IMR-90 (cell line): Measurements from ENCODE around the gene TGM2. TPM values are rescaled to one million over a fixed set of nuclear protein-coding genes. Genes with fewer than 3 reads are reported as not detected.
A peak's percentile ranks its signal among the peaks of the same experiment; 100 is the strongest.

Experiments used
- ATAC-seq: fragments of 200-7000 bp; cut with Tn5 transposase; 2 replicates; pipeline ENCODE4 v1.9.1; 2020; ENCODE audit warnings: low read depth, mild to moderate bottlenecking, moderate library complexity
- BruUV-seq: library from RNA; stranded (reverse); fragments of 400-500 nt; replicated peaks from 2 replicates; lab custom pipeline; 2021; lab: Mats Ljungman, UMichigan
- CTCF ChIA-PET: fragments of 300-600 bp; formaldehyde crosslinking; extraction: SDS; loops from one replicate; lab custom pipeline; 2021; ENCODE audit warnings: antibody characterized with exemption; lab: Yijun Ruan, JAX
- POLR2A ChIA-PET: fragments of 300-600 bp; sonication (Branson Sonifier 250); formaldehyde crosslinking; loops from one replicate; lab custom pipeline; 2022; ENCODE audit warnings: antibody characterized with exemption; ENCODE audit not compliant: unreplicated experiment; lab: Charles Lee
- DNase-seq: peaks from one replicate; pipeline ENCODE4 v3.0.0; 2013
- H2AFZ ChIP-seq: replicated peaks from 2 replicates; pipeline ENCODE3; 2013; ENCODE audit warnings: low read length, mild to moderate bottlenecking; ENCODE audit not compliant: poor library complexity
- H2AK5ac ChIP-seq: 2 replicates; pipeline ENCODE4 v1.6.1; 2013; ENCODE audit warnings: low read depth, low read length, inconsistent platforms
- H2AK9ac ChIP-seq: replicated peaks from 2 replicates; pipeline ENCODE3; 2013; ENCODE audit warnings: mild to moderate bottlenecking, low read depth, low read length, moderate library complexity; ENCODE audit not compliant: poor library complexity
- H2BK120ac ChIP-seq: 2 replicates; pipeline ENCODE4 v1.6.1; 2013; ENCODE audit warnings: low read depth, low read length, inconsistent platforms
- H2BK15ac ChIP-seq: 3 replicates; pipeline ENCODE4 v1.6.1; 2013; ENCODE audit warnings: low read depth, low read length, inconsistent platforms
- H2BK20ac ChIP-seq: 2 replicates; pipeline ENCODE4 v1.6.1; 2013; ENCODE audit warnings: low read depth, mild to moderate bottlenecking, inconsistent platforms, low read length, moderate library complexity
- H2BK5ac ChIP-seq: 2 replicates; pipeline ENCODE4 v1.6.1; 2013; ENCODE audit warnings: mild to moderate bottlenecking, low read depth, low read length, inconsistent platforms; ENCODE audit not compliant: poor library complexity, severe bottlenecking
- H3K14ac ChIP-seq: replicated peaks from 2 replicates; pipeline ENCODE4 v1.6.1; 2013; ENCODE audit warnings: low read depth, low read length, inconsistent platforms
- H3K18ac ChIP-seq: 2 replicates; pipeline ENCODE4 v1.6.1; 2013; ENCODE audit warnings: low read depth, low read length, control low read depth
- H3K23ac ChIP-seq: 2 replicates; pipeline ENCODE4 v1.6.1; 2013; ENCODE audit warnings: low read depth, low read length, inconsistent platforms
- H3K27ac ChIP-seq: 2 replicates; pipeline ENCODE4 v1.5.1; 2013; ENCODE audit warnings: mild to moderate bottlenecking, control low read depth, low read length; ENCODE audit not compliant: insufficient read depth
- H3K27me3 ChIP-seq: 2 replicates; pipeline ENCODE4 v1.6.1; 2013; ENCODE audit warnings: low read length; ENCODE audit not compliant: control insufficient read depth, insufficient read depth
- H3K36me3 ChIP-seq: 2 replicates; pipeline ENCODE4 v1.6.1; 2013; ENCODE audit warnings: low read length, mixed read lengths; ENCODE audit not compliant: control insufficient read depth, insufficient read depth
- H3K4ac ChIP-seq: 2 replicates; pipeline ENCODE4 v1.6.1; 2013; ENCODE audit warnings: low read depth, low read length, inconsistent platforms
- H3K4me1 ChIP-seq: 2 replicates; pipeline ENCODE4 v1.6.1; 2013; ENCODE audit warnings: low read length, mixed read lengths; ENCODE audit not compliant: control insufficient read depth, insufficient read depth
- H3K4me2 ChIP-seq: 2 replicates; pipeline ENCODE4 v1.6.1; 2013; ENCODE audit warnings: low read depth, mild to moderate bottlenecking, control low read depth, low read length, moderate library complexity
- H3K4me3 ChIP-seq: 2 replicates; pipeline ENCODE4 v1.5.1; 2013; ENCODE audit warnings: low read depth, mild to moderate bottlenecking, control low read depth, low read length, moderate library complexity; ENCODE audit not compliant: insufficient read depth
- H3K56ac ChIP-seq: 2 replicates; pipeline ENCODE4 v1.6.1; 2013; ENCODE audit warnings: low read length, inconsistent platforms; ENCODE audit not compliant: insufficient read depth; ENCODE audit errors: extremely low read depth
- H3K79me1 ChIP-seq, 2 experiments: 2 replicates each; pipeline ENCODE4 v1.6.1; 2013; ENCODE audit warnings: low read length in 2 of 2, inconsistent platforms in 1 of 2, low read depth in 1 of 2
- H3K9ac ChIP-seq: 2 replicates; pipeline ENCODE4 v1.6.1; 2013; ENCODE audit warnings: low read depth, low read length, control low read depth
- H3K9me1 ChIP-seq: 2 replicates; pipeline ENCODE4 v1.6.1; 2013; ENCODE audit warnings: low read length, inconsistent platforms; ENCODE audit not compliant: insufficient read depth
- H3K9me3 ChIP-seq: 2 replicates; pipeline ENCODE4 v1.6.1; 2013; ENCODE audit warnings: low read length; ENCODE audit not compliant: control insufficient read depth, insufficient read depth
- H4K20me1 ChIP-seq: 2 replicates; pipeline ENCODE4 v1.6.1; 2013; ENCODE audit warnings: low read length, inconsistent platforms; ENCODE audit not compliant: insufficient read depth
- H4K5ac ChIP-seq: 2 replicates; pipeline ENCODE4 v1.6.1; 2013; ENCODE audit warnings: mild to moderate bottlenecking, low read depth, low read length, control low read depth
- H4K8ac ChIP-seq, 2 experiments: 2 replicates each; pipeline ENCODE4 v1.6.1; 2013; ENCODE audit warnings: low read depth in 2 of 2, low read length in 2 of 2, control low read depth in 1 of 2, inconsistent platforms in 1 of 2
- H4K91ac ChIP-seq: 2 replicates; pipeline ENCODE4 v1.6.1; 2013; ENCODE audit warnings: low read depth, low read length, inconsistent platforms; ENCODE audit not compliant: insufficient read depth
- BHLHE40 ChIP-seq: fragments of 150-350 bp; IDR thresholded peaks from 2 replicates; pipeline ENCODE4 v1.6.1; 2016; ENCODE audit warnings: mild to moderate bottlenecking, low read depth, low read length
- CEBPB ChIP-seq: IDR thresholded peaks from 2 replicates; pipeline ENCODE4 v1.6.1; 2012; ENCODE audit warnings: low read depth, low read length, improper control_type of control experiment
- CHD1 ChIP-seq: IDR thresholded peaks from 2 replicates; pipeline ENCODE4 v1.6.1; 2012; ENCODE audit warnings: low read depth, low read length, improper control_type of control experiment
- ELK1 ChIP-seq: fragments of 150-350 bp; IDR thresholded peaks from 2 replicates; pipeline ENCODE4 v1.6.1; 2016; ENCODE audit warnings: low read depth, mild to moderate bottlenecking, low read length, moderate library complexity, borderline replicate concordance
- FOS ChIP-seq: fragments of 150-350 bp; IDR thresholded peaks from 2 replicates; pipeline ENCODE4 v1.6.1; 2016; ENCODE audit warnings: low read depth, low read length
- MAFK ChIP-seq: IDR thresholded peaks from 2 replicates; pipeline ENCODE4 v1.6.1; 2012; ENCODE audit warnings: low read depth, low read length, improper control_type of control experiment
- MXI1 ChIP-seq: IDR thresholded peaks from 2 replicates; pipeline ENCODE4 v1.6.1; 2012; ENCODE audit warnings: low read depth, mild to moderate bottlenecking, low read length, moderate library complexity, borderline replicate concordance
- NFE2L2 ChIP-seq: fragments of 150-350 bp; IDR thresholded peaks from 2 replicates; pipeline ENCODE4 v1.6.1; 2016; ENCODE audit warnings: low read depth, mild to moderate bottlenecking, low read length
- POLR2A ChIP-seq: IDR thresholded peaks from 2 replicates; pipeline ENCODE4 v1.6.1; 2012; ENCODE audit warnings: mild to moderate bottlenecking, low read depth, low read length
- RAD21 ChIP-seq: IDR thresholded peaks from 2 replicates; pipeline ENCODE4 v1.6.1; 2012; ENCODE audit warnings: low read length, improper control_type of control experiment
- RCOR1 ChIP-seq: IDR thresholded peaks from 2 replicates; pipeline ENCODE4 v1.6.1; 2012; ENCODE audit warnings: mild to moderate bottlenecking, low read length, improper control_type of control experiment; ENCODE audit not compliant: insufficient replicate concordance
- RFX5 ChIP-seq: IDR thresholded peaks from 2 replicates; pipeline ENCODE4 v1.8.0; 2012; ENCODE audit warnings: low read depth, mild to moderate bottlenecking, low read length, moderate library complexity
- SMC3 ChIP-seq: fragments of 150-350 bp; IDR thresholded peaks from 2 replicates; pipeline ENCODE4 v1.6.1; 2016; ENCODE audit warnings: low read depth, mild to moderate bottlenecking, antibody characterized with exemption, low read length, moderate library complexity
- USF2 ChIP-seq: fragments of 150-350 bp; IDR thresholded peaks from 2 replicates; pipeline ENCODE4 v1.6.1; 2017; ENCODE audit warnings: mild to moderate bottlenecking, antibody characterized with exemption, low read length, low read depth
- WGBS, 2 experiments: methylation state at CpG; one replicate each; pipeline versions ENCODE4 v1.1.5 to v1.1.7; 2013; ENCODE audit warnings: missing lambda C conversion rate in 2 of 2; ENCODE audit not compliant: insufficient read length in 1 of 2; ENCODE audit errors: extremely low coverage in 2 of 2; 5-methylcytosine and 5-hydroxymethylcytosine counted together
- dilution Hi-C: fragments of 300-500 bp; cut with HindIII; formaldehyde crosslinking; loops from one replicate; pipeline ENCODE4 v1.14.3; 2018; ENCODE audit warnings: low sequenced_read_pairs; ENCODE audit not compliant: unreplicated experiment
- in situ Hi-C: fragments of 300-500 bp; cut with MboI; formaldehyde crosslinking; loops from 3 replicates; pipeline ENCODE4 v1.14.3; 2019; ENCODE audit warnings: low sequenced_read_pairs, inconsistent platforms, mixed read lengths
- intact Hi-C: fragments of 100-400 bp; cut with micrococcal nuclease; formaldehyde crosslinking; loops from 2 replicates; pipeline ENCODE4 v1.10.0; 2022
- polyA plus RNA-seq, 3 experiments: library from polyadenylated mRNA; depleted of rRNA; stranded (reverse); fragments of >200 nt; gene quantifications; 2 replicates each; pipeline ENCODE4 v1.2.3, GENCODE V29; 2012; ENCODE audit warnings: low replicate concordance in 1 of 3
- total RNA-seq: library from RNA; depleted of rRNA; stranded (reverse); fragments of >200 nt; gene quantifications from 2 replicates; pipeline ENCODE4 v1.2.3, GENCODE V29; 2012
- TF ChIP-seq, protein P1 (sequence below): conservative IDR thresholded peaks from 2 replicates; pipeline ENCODE4 v1.5.1; 2012; ENCODE audit warnings: mild to moderate bottlenecking, low read depth, low read length, improper control_type of control experiment

Gene TGM2
- total and polyA plus RNA-seq, 2 of the 4 experiments (the other 2 are of a cell fraction): 239 to 268 TPM

DNA sequence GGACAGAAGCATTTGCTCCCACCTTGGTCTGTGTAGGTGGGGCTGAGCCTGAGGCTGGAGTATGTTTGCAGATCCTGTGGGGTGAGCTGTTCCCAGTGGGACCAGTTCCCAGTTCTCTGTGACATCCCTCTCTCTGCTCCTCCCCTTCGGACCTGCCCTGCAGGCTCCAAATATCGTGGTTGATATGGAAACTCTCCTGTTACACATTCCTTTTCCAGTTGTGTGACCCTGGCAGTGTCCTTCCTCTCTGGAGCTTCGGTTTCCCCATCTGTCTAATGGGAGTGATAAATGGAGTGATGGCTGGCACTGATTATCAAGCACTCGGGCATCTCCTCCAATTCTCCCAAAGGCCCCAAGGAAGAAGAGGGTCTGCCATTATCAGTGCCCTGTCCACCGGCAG lies 15.7 kb upstream of the TGM2 start:
- no CpG with 5 or more reads among the region's 5 CpGs for WGBS, 2 experiments
- Histone ChIP-seq H3K36me3 (no peaks in the 10 kb centered on the region), H3K4ac (no peak overlapping the region), H3K9me1 (no peaks in the 10 kb centered on the region), H3K4me2 (no peak overlapping the region), H2BK15ac (no peak overlapping the region), H2BK5ac (no peak overlapping the region), H3K9me3 (peaks cover 5% of the 10 kb centered on the region; the same call in 1 of the 2 replicates), H2AFZ (no peak overlapping the region), H3K4me1 (peaks cover 2% of the 10 kb centered on the region; the same call in 1 of the 2 replicates), H4K8ac (no peak overlapping the region; a peak in 1 of 4 replicates), H3K9ac (no peak overlapping the region), H3K79me1 (no peaks in the 10 kb centered on the region), H3K23ac (no peak overlapping the region), H4K91ac (peak overlapping the region; percentile 18; the same call in 1 of the 2 replicates), H2BK120ac (no peak overlapping the region), H3K27ac (no peak overlapping the region), H2AK9ac (no peak overlapping the region), H3K4me3 (no peak overlapping the region), H3K56ac (no peak overlapping the region), H3K18ac (no peak overlapping the region), H2AK5ac (peak overlapping the region; percentile 68; the same call in 1 of the 2 replicates), H2BK20ac (no peak overlapping the region), H3K27me3 (no peaks in the 10 kb centered on the region), H4K5ac (no peak overlapping the region), H4K20me1 (no peaks in the 10 kb centered on the region), H3K14ac (no peak overlapping the region)
- intact Hi-C loops (no loop called here), in situ Hi-C loops (no loop called here), dilution Hi-C loops (no loop called here)
- TF ChIP-seq FOS (no peak), BHLHE40 (no peak), SMC3 (no peak), POLR2A (no peak), MAFK (no peak), CEBPB (no peak), RCOR1 (no peak), USF2 (no peak), MXI1 (no peak), CHD1 (no peak), ELK1 (no peak), RFX5 (no peak), RAD21 (no peak), NFE2L2 (no peak)
- TF ChIP-seq, protein P1, sequence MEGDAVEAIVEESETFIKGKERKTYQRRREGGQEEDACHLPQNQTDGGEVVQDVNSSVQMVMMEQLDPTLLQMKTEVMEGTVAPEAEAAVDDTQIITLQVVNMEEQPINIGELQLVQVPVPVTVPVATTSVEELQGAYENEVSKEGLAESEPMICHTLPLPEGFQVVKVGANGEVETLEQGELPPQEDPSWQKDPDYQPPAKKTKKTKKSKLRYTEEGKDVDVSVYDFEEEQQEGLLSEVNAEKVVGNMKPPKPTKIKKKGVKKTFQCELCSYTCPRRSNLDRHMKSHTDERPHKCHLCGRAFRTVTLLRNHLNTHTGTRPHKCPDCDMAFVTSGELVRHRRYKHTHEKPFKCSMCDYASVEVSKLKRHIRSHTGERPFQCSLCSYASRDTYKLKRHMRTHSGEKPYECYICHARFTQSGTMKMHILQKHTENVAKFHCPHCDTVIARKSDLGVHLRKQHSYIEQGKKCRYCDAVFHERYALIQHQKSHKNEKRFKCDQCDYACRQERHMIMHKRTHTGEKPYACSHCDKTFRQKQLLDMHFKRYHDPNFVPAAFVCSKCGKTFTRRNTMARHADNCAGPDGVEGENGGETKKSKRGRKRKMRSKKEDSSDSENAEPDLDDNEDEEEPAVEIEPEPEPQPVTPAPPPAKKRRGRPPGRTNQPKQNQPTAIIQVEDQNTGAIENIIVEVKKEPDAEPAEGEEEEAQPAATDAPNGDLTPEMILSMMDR: no peak
- BruUV-seq: no TSS peak
- ATAC-seq (peak; percentile 40; the same call in 1 of the 2 replicates), DNase-seq (peak; percentile 42)
- ChIA-PET CTCF (interaction anchor here (0.7 kb wide), 1 partner anchor 105 kb away, joined by 6 read pairs; no protein-coding TSS in a partner anchor), POLR2A (no interaction called here)
